Neuronal stem cell (in vitro differentiated cells): ENCODE data around the gene PLCB3.

ENCODE experiments used
- DNase-seq: peaks from one replicate; pipeline ENCODE4 v3.0.0-alpha.2; 2013; ENCODE audit warnings: low spot score
- H2AFZ ChIP-seq: one replicate; pipeline ENCODE4 v1.6.1; 2013; ENCODE audit warnings: mild to moderate bottlenecking, low read length, inconsistent platforms
- H2AK5ac ChIP-seq: 2 replicates; pipeline ENCODE4 v1.6.1; 2013; ENCODE audit warnings: low read depth, mild to moderate bottlenecking, inconsistent platforms, low read length, moderate library complexity, mixed read lengths
- H2BK120ac ChIP-seq: 2 replicates; pipeline ENCODE4 v1.6.1; 2013; ENCODE audit warnings: low read depth, mild to moderate bottlenecking, inconsistent platforms, low read length, moderate library complexity, mixed read lengths
- H2BK12ac ChIP-seq: one replicate; pipeline ENCODE4 v1.6.1; 2013; ENCODE audit warnings: low read length, inconsistent platforms
- H2BK15ac ChIP-seq: 2 replicates; pipeline ENCODE4 v1.6.1; 2013; ENCODE audit warnings: mild to moderate bottlenecking, low read length, inconsistent platforms, mixed read lengths
- H2BK5ac ChIP-seq: one replicate; pipeline ENCODE4 v1.6.1; 2013; ENCODE audit warnings: inconsistent platforms, mild to moderate bottlenecking, low read length, moderate library complexity
- H3K14ac ChIP-seq: one replicate; pipeline ENCODE4 v1.6.1; 2013; ENCODE audit warnings: low read length, inconsistent platforms
- H3K18ac ChIP-seq: 2 replicates; pipeline ENCODE4 v1.6.1; 2013; ENCODE audit warnings: low read length, inconsistent platforms
- H3K23ac ChIP-seq: 2 replicates; pipeline ENCODE4 v1.6.1; 2013; ENCODE audit warnings: low read depth, mild to moderate bottlenecking, mixed read lengths, low read length, inconsistent platforms; ENCODE audit not compliant: poor library complexity
- H3K27ac ChIP-seq: replicated peaks from 3 replicates; pipeline ENCODE4 v1.5.1; 2013; ENCODE audit warnings: low read length, inconsistent platforms
- H3K27me3 ChIP-seq, 3 experiments: 2 replicates each; pipeline ENCODE4 v1.6.1; 2013; ENCODE audit warnings: low read length in 3 of 3, mild to moderate bottlenecking in 2 of 3, inconsistent platforms in 1 of 3, low read depth in 1 of 3, mixed read lengths in 1 of 3, moderate library complexity in 1 of 3; ENCODE audit not compliant: control insufficient read depth in 3 of 3, insufficient read depth in 3 of 3
- H3K36me3 ChIP-seq, 2 donors: replicated peaks in 1 of 2; 2 replicates each; pipeline ENCODE4 v1.6.1; 2013; ENCODE audit warnings: low read length in 2 of 2; ENCODE audit not compliant: control insufficient read depth in 2 of 2, insufficient read depth in 2 of 2
- H3K4ac ChIP-seq: 2 replicates; pipeline ENCODE4 v1.6.1; 2013; ENCODE audit warnings: inconsistent platforms, mild to moderate bottlenecking, low read length, moderate library complexity
- H3K4me1 ChIP-seq, 2 donors: 1 replicate in 1 of 2; 2 replicates in 1 of 2; pipeline ENCODE4 v1.6.1; 2013; ENCODE audit warnings: low read length in 2 of 2, low read depth in 1 of 2; ENCODE audit not compliant: control insufficient read depth in 2 of 2, insufficient read depth in 1 of 2
- H3K4me2 ChIP-seq: one replicate; pipeline ENCODE4 v1.6.1; 2013; ENCODE audit warnings: mild to moderate bottlenecking, low read length, inconsistent platforms; ENCODE audit not compliant: insufficient read depth, poor library complexity, severe bottlenecking
- H3K4me3 ChIP-seq, 2 donors: 2 replicates each; pipeline ENCODE4 v1.5.1; 2013; ENCODE audit warnings: low read length in 2 of 2, mild to moderate bottlenecking in 2 of 2, inconsistent platforms in 1 of 2, moderate library complexity in 1 of 2
- H3K79me1 ChIP-seq: one replicate; pipeline ENCODE4 v1.6.1; 2013; ENCODE audit warnings: low read depth, mild to moderate bottlenecking, inconsistent platforms, low read length, moderate library complexity
- H3K9ac ChIP-seq: one replicate; pipeline ENCODE4 v1.6.1; 2013; ENCODE audit warnings: mild to moderate bottlenecking, low read depth, low read length, inconsistent platforms; ENCODE audit not compliant: poor library complexity
- H3K9me3 ChIP-seq, 2 donors: replicated peaks in 1 of 2; 2 replicates each; pipeline versions ENCODE3 to v1.6.1; 2013; ENCODE audit warnings: low read length in 2 of 2, mild to moderate bottlenecking in 2 of 2, inconsistent platforms in 1 of 2, low read depth in 1 of 2, mixed read lengths in 1 of 2, moderate library complexity in 1 of 2; ENCODE audit not compliant: control insufficient read depth in 2 of 2, insufficient read depth in 1 of 2
- H4K8ac ChIP-seq: one replicate; pipeline ENCODE4 v1.6.1; 2013; ENCODE audit warnings: low read depth, mild to moderate bottlenecking, inconsistent platforms, low read length, moderate library complexity
- H4K91ac ChIP-seq: one replicate; pipeline ENCODE4 v1.6.1; 2013; ENCODE audit warnings: low read length, low read depth, mild to moderate bottlenecking, inconsistent platforms; ENCODE audit not compliant: poor library complexity
- WGBS, 2 donors: extraction: QIAGEN DNeasy Blood & Tissue Kit; methylation state at CpG; one replicate each; pipeline ENCODE4 v1.1.7; 2013; ENCODE audit warnings: missing lambda C conversion rate in 2 of 2, mixed read lengths in 1 of 2; ENCODE audit not compliant: insufficient read length in 2 of 2, insufficient replicate concordance in 1 of 2; ENCODE audit errors: extremely low coverage in 2 of 2; 5-methylcytosine and 5-hydroxymethylcytosine counted together

Gene PLCB3

DNA sequence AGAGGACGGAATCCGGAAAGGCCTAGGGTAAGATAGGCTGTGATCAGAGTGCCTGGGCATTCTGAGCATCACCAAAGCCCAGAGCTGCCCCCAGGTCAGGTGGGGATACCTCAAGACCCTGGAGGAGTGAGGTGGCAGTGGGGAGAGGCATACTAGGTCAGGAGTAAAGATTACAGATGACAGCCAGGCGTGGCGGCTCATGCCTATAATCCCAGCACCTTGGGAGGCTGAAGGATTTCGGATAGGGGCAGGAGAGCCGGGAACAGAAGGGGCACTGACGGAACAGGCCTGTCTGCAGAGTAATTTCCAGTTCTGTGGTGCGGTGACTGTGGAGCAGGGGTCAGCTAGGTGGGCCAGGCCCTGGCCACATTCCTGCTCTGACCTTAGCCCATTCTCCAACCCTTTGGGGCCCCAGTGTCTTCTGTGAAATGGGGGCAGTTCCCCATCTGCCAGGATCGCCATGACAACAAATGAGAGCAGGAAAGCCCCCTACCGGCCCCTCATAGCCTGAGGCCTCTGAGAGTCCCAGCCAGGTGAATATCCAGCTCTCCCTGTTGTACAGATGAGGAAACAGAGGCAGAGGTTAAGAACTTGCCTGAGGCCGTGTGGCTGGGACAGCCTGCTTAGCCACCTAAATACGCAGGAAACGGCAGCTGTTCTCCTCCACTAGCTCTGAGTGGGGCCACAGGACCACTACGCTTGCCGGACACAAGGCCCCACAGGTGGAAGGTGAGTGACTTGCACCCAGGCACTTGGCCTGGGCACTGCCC lies 23.9 kb downstream of the PLCB3 start:
- no peaks in the 10 kb centered on the region for H3K9me3 ChIP-seq
- H3K4me1 ChIP-seq = peaks cover 4 to 19% of the 10 kb centered on the region in 2 donors
- no peak overlapping the region for H3K18ac ChIP-seq
- H3K14ac ChIP-seq = no peak overlapping the region
- H2AFZ ChIP-seq = no peak overlapping the region
- H4K8ac ChIP-seq = no peak overlapping the region
- peaks cover 5 to 39% of the 10 kb centered on the region in 2 donors for H3K36me3 ChIP-seq
- no peak overlapping the region for H2BK12ac ChIP-seq
- no peak overlapping the region for H4K91ac ChIP-seq
- H2BK120ac ChIP-seq = no peak overlapping the region
- no peak overlapping the region for H2AK5ac ChIP-seq
- no peak overlapping the region for H3K4me2 ChIP-seq
- H3K79me1 ChIP-seq = peaks cover 2% of the 10 kb centered on the region
- no peak overlapping the region for H2BK5ac ChIP-seq
- no peak overlapping the region for H3K27ac ChIP-seq
- H2BK15ac ChIP-seq = no peak overlapping the region
- H3K4ac ChIP-seq = no peak overlapping the region
- no CpG with 5 or more reads among the region's 15 CpGs for WGBS, 2 donors
- peak overlapping the region; percentile 34 for H3K23ac ChIP-seq
- H3K9ac ChIP-seq = peak overlapping the region; percentile 64
- no peaks in the 10 kb centered on the region for H3K27me3 ChIP-seq
- H3K4me3 ChIP-seq = no peak overlapping the region
- no peak for DNase-seq

DNA sequence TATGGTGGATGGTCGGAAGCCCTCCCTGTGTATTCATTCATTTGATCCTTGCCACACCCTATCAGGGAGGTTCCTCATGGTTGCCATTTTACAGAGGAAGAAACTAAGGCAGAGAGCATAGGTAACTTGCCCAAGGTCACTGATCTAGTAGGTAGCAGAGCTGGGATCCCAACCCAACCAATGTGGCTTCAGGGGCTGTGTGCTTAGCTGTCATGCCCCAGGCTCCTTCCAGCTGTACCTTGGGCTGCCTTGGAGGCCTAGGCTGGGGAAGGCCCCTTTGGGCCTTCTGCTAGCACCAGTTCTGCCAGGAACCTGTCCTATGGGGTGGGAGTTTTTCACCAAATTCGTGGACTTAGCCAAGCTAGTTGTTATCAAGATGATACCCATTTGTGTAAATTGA lies 24.5 kb downstream of the PLCB3 start:
- H2BK15ac ChIP-seq = no peak overlapping the region
- no peak overlapping the region for H3K18ac ChIP-seq
- no peak overlapping the region for H2BK12ac ChIP-seq
- H3K27me3 ChIP-seq = no peaks in the 10 kb centered on the region
- no peak overlapping the region for H4K8ac ChIP-seq
- H3K14ac ChIP-seq = no peak overlapping the region
- H3K4me2 ChIP-seq = no peak overlapping the region
- peaks cover 4 to 19% of the 10 kb centered on the region in 2 donors for H3K4me1 ChIP-seq
- no peak overlapping the region for H3K27ac ChIP-seq
- WGBS, 2 donors = no CpG with 5 or more reads among the region's 2 CpGs
- H2AFZ ChIP-seq = no peak overlapping the region
- no peak overlapping the region for H2AK5ac ChIP-seq
- H3K4me3 ChIP-seq = peak overlapping the region in 1 of 2 donors; percentile 60
- H2BK120ac ChIP-seq = no peak overlapping the region
- peaks cover 5 to 39% of the 10 kb centered on the region in 2 donors for H3K36me3 ChIP-seq
- H2BK5ac ChIP-seq = no peak overlapping the region
- no peak overlapping the region for H3K23ac ChIP-seq
- H4K91ac ChIP-seq = no peak overlapping the region
- no peak overlapping the region for H3K4ac ChIP-seq
- no peak for DNase-seq
- peak overlapping the region; percentile 64 for H3K9ac ChIP-seq
- no peaks in the 10 kb centered on the region for H3K9me3 ChIP-seq
- H3K79me1 ChIP-seq = peaks cover 2% of the 10 kb centered on the region

DNA sequence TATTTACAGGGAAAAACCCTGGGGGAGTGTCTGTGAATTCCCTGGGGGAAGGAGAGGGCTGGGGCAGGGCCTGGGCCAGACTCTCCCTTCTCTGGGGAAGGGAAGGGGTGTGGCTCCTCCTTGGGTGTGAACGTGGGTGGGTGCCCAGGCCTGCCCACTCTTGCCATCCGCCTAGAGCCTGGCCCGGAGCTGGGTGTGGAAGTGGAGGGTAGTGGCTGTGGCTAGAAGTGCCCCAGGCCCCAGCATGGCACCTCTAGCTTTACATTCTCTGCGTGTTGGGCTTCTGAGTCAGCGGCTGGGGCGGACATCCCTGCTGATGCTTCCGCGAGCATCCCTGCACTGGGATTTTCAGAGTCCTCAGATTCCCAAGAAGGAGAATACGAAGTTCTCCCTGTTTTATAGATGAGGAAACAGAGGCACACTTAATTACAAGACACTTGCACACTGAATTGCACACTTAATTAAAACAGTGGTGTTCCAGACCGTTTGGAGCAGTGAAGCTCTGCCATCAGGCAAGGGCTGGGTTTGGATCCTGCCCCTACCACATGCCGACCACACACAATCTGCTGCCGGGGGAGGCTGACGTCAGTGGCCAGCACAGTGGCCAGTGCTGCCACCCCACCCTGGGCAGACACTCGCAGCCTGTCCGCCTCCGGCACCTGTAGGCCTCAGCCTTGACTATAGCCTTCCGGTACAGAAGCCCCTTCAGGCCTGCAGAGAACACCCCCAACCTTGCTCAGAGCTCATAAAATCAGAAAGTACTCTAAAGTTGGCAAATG lies 25.5 kb downstream of the PLCB3 start:
- Histone ChIP-seq H3K27ac (no peak overlapping the region), H3K4me2 (no peak overlapping the region), H3K14ac (no peak overlapping the region), H2BK12ac (no peak overlapping the region), H3K4me1 (peaks cover 2 to 15% of the 10 kb centered on the region in 2 donors), H4K8ac (no peak overlapping the region), H3K23ac (no peak overlapping the region), H2AFZ (no peak overlapping the region), H3K9me3 (no peaks in the 10 kb centered on the region), H2BK15ac (no peak overlapping the region), H2BK120ac (no peak overlapping the region), H3K4ac (no peak overlapping the region), H3K9ac (peak overlapping the region; percentile 44), H2AK5ac (no peak overlapping the region), H3K18ac (no peak overlapping the region), H3K36me3 (peaks cover 5 to 46% of the 10 kb centered on the region in 2 donors), H4K91ac (no peak overlapping the region), H3K79me1 (peaks cover 2% of the 10 kb centered on the region), H3K27me3 (no peaks in the 10 kb centered on the region), H3K4me3 (no peak overlapping the region), H2BK5ac (no peak overlapping the region)
- DNase-seq = no peak
- no CpG with 5 or more reads among the region's 17 CpGs for WGBS, 2 donors

DNA sequence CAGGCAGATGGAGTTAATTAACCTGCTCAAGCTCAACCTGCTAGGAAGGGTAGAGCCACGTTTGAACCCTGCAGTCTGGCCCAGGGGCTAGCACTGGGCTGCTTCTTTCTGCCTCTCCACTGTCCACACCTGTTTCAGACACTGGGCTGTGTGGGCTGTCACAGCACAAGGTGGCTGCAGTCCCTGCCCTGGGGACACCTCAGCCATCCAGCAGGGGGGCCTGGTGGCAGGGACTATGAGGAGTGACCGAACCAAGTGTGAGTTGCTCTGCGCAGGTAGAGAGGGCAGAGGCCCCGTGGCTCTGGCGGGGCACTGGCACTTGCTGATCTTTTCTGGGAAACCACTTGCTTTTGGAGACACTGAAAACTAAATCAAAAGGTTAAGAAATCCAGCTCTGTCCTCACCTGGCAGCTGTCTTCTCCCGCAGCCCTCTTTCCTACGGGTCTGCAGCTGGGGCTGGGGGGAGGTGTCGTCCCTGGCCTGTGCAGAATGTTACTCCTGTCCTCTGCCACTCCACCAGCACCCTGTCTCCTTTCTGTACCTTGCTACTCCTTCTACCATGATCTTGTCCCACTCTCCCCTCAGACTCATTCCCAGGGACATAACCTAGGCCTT lies 27.4 kb downstream of the PLCB3 start:
- Histone ChIP-seq H3K9ac (peak overlapping the region; percentile 30), H4K91ac (no peak overlapping the region), H3K23ac (peak overlapping the region; percentile 32), H3K9me3 (no peaks in the 10 kb centered on the region), H2BK120ac (no peak overlapping the region), H2AFZ (no peak overlapping the region), H3K27ac (no peak overlapping the region), H3K18ac (no peak overlapping the region), H2BK5ac (no peak overlapping the region), H3K79me1 (peaks cover 4% of the 10 kb centered on the region), H3K4ac (no peak overlapping the region), H2BK12ac (no peak overlapping the region), H3K4me1 (peaks cover 2 to 7% of the 10 kb centered on the region in 2 donors), H3K27me3 (no peaks in the 10 kb centered on the region), H3K4me2 (no peak overlapping the region), H3K4me3 (no peak overlapping the region), H3K36me3 (peaks cover 5 to 52% of the 10 kb centered on the region in 2 donors), H2AK5ac (no peak overlapping the region), H3K14ac (no peak overlapping the region), H2BK15ac (no peak overlapping the region), H4K8ac (no peak overlapping the region)
- no peak for DNase-seq
- WGBS, 2 donors = no CpG with 5 or more reads among the region's 8 CpGs
